HCT116 (cell line): ENCODE results near the gene PRDM2. TPM values are rescaled to one million over a fixed set of nuclear protein-coding genes. Genes with fewer than 3 reads are reported as not detected.
A peak's percentile ranks its signal among the peaks of the same experiment; 100 is the strongest.

Experiments used
- ATAC-seq: fragments of 200-7000 bp; cut with Tn5 transposase; 2 replicates; pipeline ENCODE4 v1.9.1; 2020; ENCODE audit warnings: mild to moderate bottlenecking, moderate library complexity
- BruUV-seq: library from RNA; stranded (reverse); fragments of 400-500 nt; replicated peaks from 2 replicates; lab custom pipeline; 2021; lab: Mats Ljungman, UMichigan
- CTCF ChIA-PET: fragments of 300-600 bp; sonication (Branson Sonifier 250); formaldehyde crosslinking; loops from one replicate; lab custom pipeline; 2021; ENCODE audit warnings: antibody characterized with exemption; lab: Charles Lee
- POLR2A ChIA-PET: fragments of 300-600, 350-600 bp; sonication (Branson Sonifier 250); formaldehyde crosslinking; loops from one replicate; lab custom pipeline; 2021; ENCODE audit warnings: antibody characterized with exemption; lab: Charles Lee
- RAD21 ChIA-PET, 2 experiments: fragments of 300-600 bp; sonication (Branson Sonifier 250); formaldehyde crosslinking; loops; one replicate each; lab custom pipeline; 2023; ENCODE audit warnings: low total read pairs in 2 of 2; ENCODE audit not compliant: uncharacterized antibody in 2 of 2, unreplicated experiment in 2 of 2, low non-redundant PET in 1 of 2; lab: Charles Lee
- DNase-seq: peaks from one replicate; pipeline ENCODE4 v3.0.0-alpha.2; 2010; ENCODE audit warnings: low read depth, low spot score
- H2AFZ ChIP-seq: fragments of 200-600 bp; shearing (Covaris generic), sonication (generic); 2 replicates; pipeline ENCODE4 v1.6.1; 2017; ENCODE audit warnings: low read depth, mixed run types, mixed read lengths, antibody characterized with exemption, low read length; ENCODE audit not compliant: poor library complexity, severe bottlenecking
- H3K27ac ChIP-seq: 2 replicates; pipeline ENCODE4 v1.5.1; 2012; ENCODE audit warnings: low read depth, low read length
- H3K27me3 ChIP-seq: fragments of 200-600 bp; sonication (generic); 2 replicates; pipeline ENCODE4 v1.6.1; 2016; ENCODE audit warnings: mixed run types, low read length, mixed read lengths; ENCODE audit not compliant: insufficient read depth
- H3K36me3 ChIP-seq, 2 experiments: fragments of 200-500 bp in 1 of 2; fragments of 200-600 bp in 1 of 2; sonication (Bioruptor generic) in 1 of 2; sonication (generic) in 1 of 2; 2 replicates each; pipeline versions ENCODE4 v1.5.1 to v1.6.1; 2014 to 2016; ENCODE audit warnings: low read length in 2 of 2, inconsistent platforms in 1 of 2, mixed read lengths in 1 of 2, mixed run types in 1 of 2; ENCODE audit not compliant: insufficient read depth in 2 of 2, control insufficient read depth in 1 of 2
- H3K4me1 ChIP-seq, 2 experiments: fragments of 200-600 bp in 1 of 2; sonication (generic) in 1 of 2; 2 replicates each; pipeline versions ENCODE4 v1.5.1 to v1.6.1; 2012 to 2017; ENCODE audit warnings: low read length in 2 of 2, inconsistent platforms in 1 of 2, mild to moderate bottlenecking in 1 of 2, mixed read lengths in 1 of 2, mixed run types in 1 of 2, moderate library complexity in 1 of 2; ENCODE audit not compliant: insufficient read depth in 2 of 2, control insufficient read depth in 1 of 2
- H3K4me2 ChIP-seq: fragments of 200-600 bp; sonication (generic); 2 replicates; pipeline ENCODE4 v1.6.1; 2017; ENCODE audit warnings: mixed run types, low read length, mixed read lengths
- H3K4me3 ChIP-seq, 2 experiments: fragments of 200-600 bp in 1 of 2; sonication (generic) in 1 of 2; replicated peaks in 1 of 2; 2 replicates each; pipeline ENCODE4 v1.5.1; 2011 to 2016; ENCODE audit warnings: low read length in 2 of 2, control low read depth in 1 of 2, low read depth in 1 of 2, mild to moderate bottlenecking in 1 of 2, mixed read lengths in 1 of 2, mixed run types in 1 of 2
- H3K79me2 ChIP-seq: fragments of 200-600 bp; sonication (generic); 2 replicates; pipeline ENCODE4 v1.6.1; 2017; ENCODE audit warnings: mild to moderate bottlenecking, mixed run types, low read length, moderate library complexity, mixed read lengths; ENCODE audit not compliant: insufficient read depth
- H3K9ac ChIP-seq: fragments of 200-600 bp; sonication (generic); 2 replicates; pipeline ENCODE4 v1.6.1; 2016; ENCODE audit warnings: low read length, mixed read lengths
- H3K9me2 ChIP-seq: fragments of 200-600 bp; sonication (generic), shearing (Covaris generic); 2 replicates; pipeline ENCODE4 v1.6.1; 2017; ENCODE audit warnings: mixed run types, mild to moderate bottlenecking, moderate library complexity; ENCODE audit not compliant: insufficient read depth
- H3K9me3 ChIP-seq, 2 experiments: fragments of 200-500 bp in 1 of 2; fragments of 200-600 bp in 1 of 2; sonication (Bioruptor generic) in 1 of 2; sonication (generic) in 1 of 2; 2 replicates each; pipeline ENCODE4 v1.6.1; 2014 to 2017; ENCODE audit warnings: low read length in 2 of 2, mixed read lengths in 2 of 2, inconsistent platforms in 1 of 2, low read depth in 1 of 2, mild to moderate bottlenecking in 1 of 2, mixed run types in 1 of 2, moderate library complexity in 1 of 2; ENCODE audit not compliant: control insufficient read depth in 1 of 2, insufficient read depth in 1 of 2
- H4K20me1 ChIP-seq: fragments of 200-600 bp; sonication (generic), shearing (Covaris generic); 2 replicates; pipeline ENCODE4 v1.6.1; 2017; ENCODE audit warnings: mixed run types, mild to moderate bottlenecking, moderate library complexity; ENCODE audit not compliant: insufficient read depth
- CBX3 ChIP-seq: IDR thresholded peaks from 2 replicates; pipeline ENCODE4 v1.6.1; 2012; ENCODE audit warnings: low read depth
- CEBPB ChIP-seq: IDR thresholded peaks from 2 replicates; pipeline ENCODE4 v1.6.1; 2012; ENCODE audit warnings: low read depth
- CTCF ChIP-seq, 3 experiments: fragments of 200-600 bp in 1 of 3; sonication (generic) in 1 of 3; IDR thresholded peaks in 2 of 3; conservative IDR thresholded peaks in 1 of 3; 2 replicates each; pipeline ENCODE4 v1.5.1; 2012 to 2017; ENCODE audit warnings: low read depth in 2 of 3, low read length in 2 of 3, antibody characterized with exemption in 1 of 3, borderline replicate concordance in 1 of 3, control low read depth in 1 of 3, mild to moderate bottlenecking in 1 of 3, mixed read lengths in 1 of 3, mixed run types in 1 of 3, moderate library complexity in 1 of 3; ENCODE audit not compliant: insufficient read depth in 1 of 3
- EGR1 ChIP-seq: IDR thresholded peaks from 2 replicates; pipeline ENCODE4 v1.6.1; 2012; ENCODE audit warnings: low read depth
- ELF1 ChIP-seq: IDR thresholded peaks from 2 replicates; pipeline ENCODE4 v1.6.1; 2012; ENCODE audit warnings: low read depth, borderline replicate concordance
- EZH2 ChIP-seq: fragments of 200-600 bp; sonication (generic); IDR thresholded peaks from 2 replicates; pipeline ENCODE4 v1.6.1; 2017; ENCODE audit warnings: antibody characterized with exemption, mixed run types
- EZH2phosphoT487 ChIP-seq: fragments of 200-600 bp; IDR thresholded peaks from 2 replicates; pipeline ENCODE4 v1.6.1; 2018; ENCODE audit warnings: antibody characterized with exemption, borderline replicate concordance
- FOSL1 ChIP-seq: IDR thresholded peaks from 2 replicates; pipeline ENCODE4 v1.6.1; 2012; ENCODE audit warnings: low read depth
- POLR2A ChIP-seq: IDR thresholded peaks from 2 replicates; pipeline ENCODE4 v1.7.0; 2011; ENCODE audit warnings: borderline replicate concordance; ENCODE audit not compliant: insufficient read depth, insufficient read length; ENCODE audit errors: extremely low read depth
- POLR2AphosphoS5 ChIP-seq: IDR thresholded peaks from 2 replicates; pipeline ENCODE4 v1.6.1; 2011; ENCODE audit warnings: mild to moderate bottlenecking, low read depth, low read length, moderate library complexity
- RAD21 ChIP-seq: IDR thresholded peaks from 2 replicates; pipeline ENCODE4 v1.6.1; 2012; ENCODE audit warnings: low read depth, mild to moderate bottlenecking
- REST ChIP-seq: IDR thresholded peaks from 2 replicates; pipeline ENCODE4 v1.6.1; 2012; ENCODE audit warnings: low read depth
- YY1 ChIP-seq: IDR thresholded peaks from 2 replicates; pipeline ENCODE4 v1.6.1; 2011; ENCODE audit warnings: low read length, low read depth, moderate library complexity, mild to moderate bottlenecking; ENCODE audit not compliant: insufficient replicate concordance; ENCODE audit errors: extremely low read depth
- ZBTB33 ChIP-seq: IDR thresholded peaks from 2 replicates; pipeline ENCODE4 v1.6.1; 2011; ENCODE audit warnings: mild to moderate bottlenecking, low read length, moderate library complexity; ENCODE audit not compliant: insufficient replicate concordance; ENCODE audit errors: extremely low read depth
- ZFX ChIP-seq: fragments of 450-650 bp; IDR thresholded peaks from 2 replicates; pipeline ENCODE4 v1.6.1; 2017
- intact Hi-C: fragments of 100-400 bp; cut with micrococcal nuclease; formaldehyde crosslinking; loops from 2 replicates; pipeline ENCODE4 v1.10.0; 2022
- total RNA-seq: library from RNA; stranded (reverse); gene quantifications from one replicate; pipeline ENCODE4 v1.2.1, GENCODE V29; 2021; ENCODE audit not compliant: unreplicated experiment
- TF ChIP-seq, protein P1 (sequence below): IDR thresholded peaks from 2 replicates; pipeline ENCODE4 v1.6.1; 2012
- TF ChIP-seq, protein P2 (sequence below): IDR thresholded peaks from 2 replicates; pipeline ENCODE4 v1.6.1; 2012

PRDM2 gene
- total RNA-seq, 1 experiment from 2014 or later = 17.3 TPM

DNA sequence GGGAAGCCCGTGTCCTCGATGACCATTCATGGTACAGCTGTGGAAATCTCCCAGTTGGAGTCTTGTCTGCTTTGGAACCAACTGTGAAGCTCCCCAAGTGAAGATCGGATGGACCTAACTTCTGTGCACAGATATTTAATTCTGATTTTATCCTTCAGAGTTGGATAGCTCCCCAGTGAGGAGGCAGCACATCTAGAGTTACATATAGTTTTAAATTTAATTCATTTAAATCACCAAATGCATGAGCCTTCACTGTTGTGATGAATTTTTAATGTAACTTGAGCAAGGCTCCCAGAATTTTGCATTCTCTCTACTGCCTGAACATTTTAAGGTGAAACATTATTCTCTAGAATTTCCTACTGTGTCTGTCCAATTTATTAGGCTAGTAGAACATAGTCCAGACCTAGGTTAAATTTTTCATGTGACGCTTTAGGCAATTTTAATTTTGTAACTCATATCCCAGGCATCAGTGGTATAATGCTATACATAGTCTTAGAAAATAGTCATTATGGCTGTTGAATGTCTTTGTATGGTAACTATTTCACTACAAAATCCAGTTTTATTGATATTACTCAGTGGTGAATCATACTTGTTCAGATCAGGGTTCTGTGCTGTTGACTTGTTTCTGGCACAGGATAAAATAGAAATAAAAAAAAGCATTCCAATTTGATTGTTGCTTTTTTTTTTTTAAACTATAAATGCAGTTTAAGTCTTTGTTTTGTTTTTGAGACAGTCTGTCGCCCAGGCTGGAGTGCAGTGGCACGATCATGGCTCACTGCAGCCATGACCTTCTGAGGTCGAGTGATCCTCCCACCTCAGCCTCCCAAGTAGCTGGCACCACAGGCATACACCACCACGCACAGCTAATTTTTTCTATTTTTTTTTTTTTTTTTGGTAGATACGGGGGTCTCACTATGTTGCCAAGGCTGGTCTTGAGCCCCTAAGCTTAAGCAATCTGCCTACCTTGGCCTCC is 66.9 kb downstream of the PRDM2 start:
- Histone ChIP-seq H3K4me1 (peaks cover 34 to 38% of the 10 kb centered on the region in 2 experiments), H3K4me3 (no peak overlapping the region; a peak in 1 of 4 replicates), H3K27me3 (no peaks in the 10 kb centered on the region), H3K9me2 (no peaks in the 10 kb centered on the region), H2AFZ (no peak overlapping the region), H3K27ac (peak overlapping the region; percentile 26; the same call in 1 of the 2 replicates), H3K79me2 (peaks cover 96% of the 10 kb centered on the region), H3K9ac (no peak overlapping the region), H4K20me1 (peaks cover 21% of the 10 kb centered on the region; the same call in 1 of the 2 replicates), H3K36me3 (0 out of 4 replicates have a peak, but pooled peaks cover 0 to 4% of the 10 kb centered on the region in 2 experiments), H3K4me2 (peak overlapping the region; percentile 61), H3K9me3 (no peaks in the 10 kb centered on the region)
- ChIA-PET RAD21 (no interaction called here), CTCF (no interaction called here), POLR2A (no interaction called here)
- ATAC-seq = peak; percentile 68
- DNase-seq = no peak
- BruUV-seq = no TSS peak
- intact Hi-C loops = no loop called here
- TF ChIP-seq, protein P1, sequence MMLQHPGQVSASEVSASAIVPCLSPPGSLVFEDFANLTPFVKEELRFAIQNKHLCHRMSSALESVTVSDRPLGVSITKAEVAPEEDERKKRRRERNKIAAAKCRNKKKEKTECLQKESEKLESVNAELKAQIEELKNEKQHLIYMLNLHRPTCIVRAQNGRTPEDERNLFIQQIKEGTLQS = no peak
- no peak for TF ChIP-seq CTCF (IDR thresholded peaks at IDR 0.05 in 2 of 3, conservative IDR thresholded peaks at IDR 0.05 in 1 of 3; ENCODE audit: borderline replicate concordance in 1 of 3, insufficient read depth in 1 of 3, low read depth in 2 of 3, low read length in 2 of 3)
- TF ChIP-seq CBX3 = 0 out of 2 replicates have a peak, but pooled peaks have one; percentile 10
- TF ChIP-seq EZH2phosphoT487 = no peak
- TF ChIP-seq REST = no peak
- no peak for TF ChIP-seq ZBTB33
- no peak for TF ChIP-seq POLR2A
- TF ChIP-seq, protein P2, sequence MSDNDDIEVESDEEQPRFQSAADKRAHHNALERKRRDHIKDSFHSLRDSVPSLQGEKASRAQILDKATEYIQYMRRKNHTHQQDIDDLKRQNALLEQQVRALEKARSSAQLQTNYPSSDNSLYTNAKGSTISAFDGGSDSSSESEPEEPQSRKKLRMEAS = no peak
- peak; percentile 84 for TF ChIP-seq FOSL1
- TF ChIP-seq RAD21 = no peak
- no peak for TF ChIP-seq EGR1
- TF ChIP-seq POLR2AphosphoS5 = no peak
- TF ChIP-seq CEBPB = no peak
- TF ChIP-seq ZFX = no peak
- no peak for TF ChIP-seq ELF1
- no peak for TF ChIP-seq YY1
- no peak for TF ChIP-seq EZH2
